ENCODE results near the gene RERG. TPM values are rescaled to one million over a fixed set of nuclear protein-coding genes. Genes with fewer than 3 reads are reported as not detected.
A peak's percentile ranks its signal among the peaks of the same experiment; 100 is the strongest.
"Not testable (repeated sequence)": the region's sequence is repeated elsewhere in the genome, so short reads cannot be mapped to it uniquely, and the experiment has no call there.

The RERG gene
- total RNA-seq, 2 experiments from 2014 or later = not detected

DNA sequence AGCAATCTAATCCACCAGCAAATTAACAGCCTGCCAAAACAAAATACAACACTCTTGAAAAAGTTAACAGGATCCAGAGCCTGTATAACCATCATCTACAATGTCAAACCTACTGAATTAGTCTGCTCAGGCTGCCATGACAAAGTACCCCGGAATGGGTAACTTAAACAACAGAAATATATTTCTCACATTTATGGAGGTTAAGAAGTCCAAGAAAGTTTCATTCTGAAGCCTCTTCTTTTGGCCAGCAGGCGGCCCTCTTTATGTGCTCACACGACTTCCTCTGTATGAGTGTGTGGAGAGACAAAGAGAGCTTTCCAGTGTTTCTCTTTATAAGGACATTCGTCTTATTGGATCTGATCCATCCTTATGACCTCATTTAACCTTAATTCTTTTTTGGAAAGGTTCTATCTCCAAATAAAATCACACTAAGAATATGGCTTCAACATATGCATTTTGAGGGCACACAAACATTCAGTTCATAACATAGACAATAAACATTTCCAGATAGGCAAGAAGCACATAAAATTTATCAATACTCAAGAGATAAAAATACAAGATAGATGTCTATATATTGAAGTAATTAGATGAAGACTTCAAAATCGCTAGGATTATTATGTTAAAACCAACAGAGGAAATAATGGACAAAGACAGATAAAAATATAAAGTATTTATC is 5.9 kb upstream of the RERG start:
- TF ChIP-seq, protein P1, sequence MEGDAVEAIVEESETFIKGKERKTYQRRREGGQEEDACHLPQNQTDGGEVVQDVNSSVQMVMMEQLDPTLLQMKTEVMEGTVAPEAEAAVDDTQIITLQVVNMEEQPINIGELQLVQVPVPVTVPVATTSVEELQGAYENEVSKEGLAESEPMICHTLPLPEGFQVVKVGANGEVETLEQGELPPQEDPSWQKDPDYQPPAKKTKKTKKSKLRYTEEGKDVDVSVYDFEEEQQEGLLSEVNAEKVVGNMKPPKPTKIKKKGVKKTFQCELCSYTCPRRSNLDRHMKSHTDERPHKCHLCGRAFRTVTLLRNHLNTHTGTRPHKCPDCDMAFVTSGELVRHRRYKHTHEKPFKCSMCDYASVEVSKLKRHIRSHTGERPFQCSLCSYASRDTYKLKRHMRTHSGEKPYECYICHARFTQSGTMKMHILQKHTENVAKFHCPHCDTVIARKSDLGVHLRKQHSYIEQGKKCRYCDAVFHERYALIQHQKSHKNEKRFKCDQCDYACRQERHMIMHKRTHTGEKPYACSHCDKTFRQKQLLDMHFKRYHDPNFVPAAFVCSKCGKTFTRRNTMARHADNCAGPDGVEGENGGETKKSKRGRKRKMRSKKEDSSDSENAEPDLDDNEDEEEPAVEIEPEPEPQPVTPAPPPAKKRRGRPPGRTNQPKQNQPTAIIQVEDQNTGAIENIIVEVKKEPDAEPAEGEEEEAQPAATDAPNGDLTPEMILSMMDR (conservative IDR thresholded peaks at IDR 0.05; ENCODE audit: low read length) = peak; percentile 81
- no peak for TF ChIP-seq EZH2phosphoT487 (IDR thresholded peaks at IDR 0.05; ENCODE audit: borderline replicate concordance, low read depth, low read length)
- H3K4me1 ChIP-seq (ENCODE audit: insufficient read depth, low read length, poor library complexity, severe bottlenecking) = no peaks in the 10 kb centered on the region
- no TSS peak for BruUV-seq (replicated peaks)
- no peaks in the 10 kb centered on the region for H3K9me2 ChIP-seq (ENCODE audit: insufficient read depth, low read length)
- intact Hi-C loops (cut with micrococcal nuclease; ENCODE audit: unreplicated experiment) = no loop called here
- no peaks in the 10 kb centered on the region for H3K36me3 ChIP-seq (ENCODE audit: insufficient read depth, low read length)
- H2AFZ ChIP-seq (ENCODE audit: low read length) = no peak overlapping the region
- H3K4me2 ChIP-seq (ENCODE audit: low read length) = no peak overlapping the region
- no peaks in the 10 kb centered on the region for H3K9me3 ChIP-seq (ENCODE audit: low read length)
- no peak overlapping the region for H3K27ac ChIP-seq (ENCODE audit: low read depth, low read length, poor library complexity, severe bottlenecking)
- H3K4me3 ChIP-seq (ENCODE audit: low read depth, low read length, poor library complexity, severe bottlenecking) = no peak overlapping the region
- ChIA-PET CTCF (ENCODE audit: unreplicated experiment) (no interaction called here), POLR2A (interaction anchor here (0.6 kb wide), 1 partner anchor 61 kb away, joined by 3 read pairs; no protein-coding TSS in a partner anchor)
- H4K20me1 ChIP-seq (ENCODE audit: insufficient read depth, low read length) = no peaks in the 10 kb centered on the region
- DNase-seq (ENCODE audit: low spot score) = peak; percentile 32
- no peaks in the 10 kb centered on the region for H3K79me2 ChIP-seq (ENCODE audit: insufficient read depth, low read depth, low read length)

DNA sequence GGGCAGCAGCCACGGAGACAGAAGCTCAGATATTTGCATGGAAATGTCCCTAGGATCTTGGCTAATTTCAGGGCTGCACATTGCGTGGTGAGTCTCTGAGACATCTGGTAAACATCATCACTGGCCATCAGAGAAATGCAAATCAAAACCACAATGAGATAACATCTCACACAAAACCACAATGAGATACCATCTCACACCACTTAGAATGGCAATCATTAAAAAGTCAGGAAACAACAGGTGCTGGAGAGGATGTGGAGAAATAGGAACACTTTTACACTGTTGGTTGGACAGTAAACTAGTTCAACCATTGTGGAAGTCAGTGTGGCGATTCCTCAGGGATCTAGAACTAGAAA is 4.6 kb upstream of the RERG start:
- POLR2A ChIA-PET; H3K4me3 ChIP-seq (ENCODE audit: low read depth, low read length, poor library complexity, severe bottlenecking); intact Hi-C loops (cut with micrococcal nuclease; ENCODE audit: unreplicated experiment); H3K4me2 ChIP-seq (ENCODE audit: low read length); H2AFZ ChIP-seq (ENCODE audit: low read length); H4K20me1 ChIP-seq (ENCODE audit: insufficient read depth, low read length); H3K4me1 ChIP-seq (ENCODE audit: insufficient read depth, low read length, poor library complexity, severe bottlenecking); H3K79me2 ChIP-seq (ENCODE audit: insufficient read depth, low read depth, low read length); H3K9me2 ChIP-seq (ENCODE audit: insufficient read depth, low read length); CTCF ChIA-PET (ENCODE audit: unreplicated experiment); DNase-seq (ENCODE audit: low spot score); H3K9me3 ChIP-seq (ENCODE audit: low read length); BruUV-seq (replicated peaks); H3K36me3 ChIP-seq (ENCODE audit: insufficient read depth, low read length); H3K27ac ChIP-seq (ENCODE audit: low read depth, low read length, poor library complexity, severe bottlenecking): not testable (repeated sequence)

DNA sequence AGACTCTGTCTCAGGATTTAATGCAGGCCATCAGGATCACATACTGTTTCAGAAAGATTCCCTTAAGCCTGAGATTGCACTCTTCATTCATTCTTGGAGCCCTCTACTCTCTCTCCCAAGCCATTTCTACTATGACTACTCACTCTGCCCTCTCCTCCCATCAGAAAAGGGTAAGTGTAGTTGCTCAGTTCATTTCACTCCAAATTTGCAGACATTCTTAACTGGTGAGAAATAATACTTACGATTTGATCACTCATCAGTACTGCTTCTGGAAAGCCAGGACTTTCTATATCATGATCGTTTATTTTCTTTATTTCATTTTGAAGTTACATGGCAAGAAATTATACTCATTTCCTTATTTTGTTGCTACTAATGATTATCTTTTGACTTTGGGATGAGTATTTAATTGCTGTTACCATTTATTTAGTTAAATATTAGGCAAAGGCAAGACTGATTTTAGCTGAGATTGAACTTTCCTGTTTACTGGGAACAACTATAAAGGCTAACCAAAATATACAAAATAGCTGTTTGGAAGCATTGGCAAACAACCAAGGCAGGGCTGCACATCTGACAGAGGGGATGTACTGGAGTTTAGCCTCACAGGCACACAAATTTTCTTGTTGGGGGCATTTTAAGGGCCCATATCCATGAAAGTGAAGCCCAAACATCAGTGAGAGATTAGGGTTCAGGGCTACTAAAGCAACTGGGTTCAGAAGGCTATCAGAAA is 4.1 kb upstream of the RERG start:
- H3K36me3 ChIP-seq (ENCODE audit: insufficient read depth, low read length) = no peaks in the 10 kb centered on the region
- TF ChIP-seq EZH2phosphoT487 (IDR thresholded peaks at IDR 0.05; ENCODE audit: borderline replicate concordance, low read depth, low read length) = no peak
- TF ChIP-seq, protein P1 (conservative IDR thresholded peaks at IDR 0.05; ENCODE audit: low read length) = no peak
- DNase-seq (ENCODE audit: low spot score) = no peak
- no peak overlapping the region for H2AFZ ChIP-seq (ENCODE audit: low read length)
- no peak overlapping the region for H3K4me3 ChIP-seq (ENCODE audit: low read depth, low read length, poor library complexity, severe bottlenecking)
- H3K27ac ChIP-seq (ENCODE audit: low read depth, low read length, poor library complexity, severe bottlenecking) = no peak overlapping the region
- POLR2A ChIA-PET = no interaction called here
- CTCF ChIA-PET (ENCODE audit: unreplicated experiment) = no interaction called here
- BruUV-seq (replicated peaks) = no TSS peak
- intact Hi-C loops (cut with micrococcal nuclease; ENCODE audit: unreplicated experiment) = no loop called here
- no peak overlapping the region for H3K4me2 ChIP-seq (ENCODE audit: low read length)
- no peaks in the 10 kb centered on the region for H3K9me2 ChIP-seq (ENCODE audit: insufficient read depth, low read length)
- H4K20me1 ChIP-seq (ENCODE audit: insufficient read depth, low read length) = no peaks in the 10 kb centered on the region
- H3K79me2 ChIP-seq (ENCODE audit: insufficient read depth, low read depth, low read length) = no peaks in the 10 kb centered on the region
- no peaks in the 10 kb centered on the region for H3K9me3 ChIP-seq (ENCODE audit: low read length)
- no peaks in the 10 kb centered on the region for H3K4me1 ChIP-seq (ENCODE audit: insufficient read depth, low read length, poor library complexity, severe bottlenecking)

Data from OCI-LY7 (cell line).